Spleen (tissue), 7 donors: ENCODE data around the gene CASP2.

Experiments
- CTCF ChIP-seq, 11 experiments: fragments of 200-600 bp in 7 of 11; fragments of 450-650 bp in 4 of 11; sonication (generic) in 4 of 11; IDR thresholded peaks in 8 of 11; conservative IDR thresholded peaks in 3 of 11; 1 replicate in 7 of 11; 2 replicates in 4 of 11; pipeline versions ENCODE4 v1.4.0 to v1.8.0; 2016 to 2021; ENCODE audit warnings: antibody characterized with exemption in 11 of 11, inconsistent platforms in 4 of 11, mild to moderate bottlenecking in 1 of 11
- POLR2A ChIP-seq, 3 donors: fragments of 450-650 bp; IDR thresholded peaks; one replicate each; pipeline ENCODE4 v1.5.1; 2017; ENCODE audit warnings: antibody characterized with exemption in 3 of 3, mild to moderate bottlenecking in 1 of 3
- POLR2AphosphoS5 ChIP-seq, 3 donors: sonication (generic); formaldehyde crosslinking; IDR thresholded peaks; one replicate each; pipeline ENCODE4 v1.5.1; 2017; ENCODE audit warnings: antibody characterized with exemption in 3 of 3
- donor health status: DM: no; HTN: no; CAD: no; lungs with moderate emphysema.
- donor health status: DM: no; HTN: no; CAD: no.
- donor health status: DM: no; HTN: no; CAD: no.

- TF ChIP-seq CTCF (IDR thresholded peaks at IDR 0.05 in 8 of 11, conservative IDR thresholded peaks at IDR 0.05 in 3 of 11): no peak
- TF ChIP-seq POLR2A (IDR thresholded peaks at IDR 0.05): no peak
- no peak for TF ChIP-seq POLR2AphosphoS5 (IDR thresholded peaks at IDR 0.05)
Observed at GRCh38 chr7:143354965-143355364, 66.8 kb downstream of the CASP2 start.
